Vein endothelial cell (primary cell): Measurements from ENCODE around the gene PRRG1. TPM values are rescaled to one million over a fixed set of nuclear protein-coding genes. Genes with fewer than 3 reads are reported as not detected.

ENCODE experiments used
- total RNA-seq: library from RNA; depleted of rRNA; stranded (reverse); fragments of >200 nt; gene quantifications from 2 replicates; pipeline ENCODE4 v1.2.3, GENCODE V29; 2012

Gene PRRG1
- 56.8 and 72.2 TPM in 2 replicates for total RNA-seq

GRCh38 chrX:37349221-37350033 is at the start of gene PRRG1:
Gene PRRG1 (plus strand): TSS chrX:37349364. CDS start chrX:37406250, 56,886 bp downstream.

Other genes with a start within 250 kb of the PRRG1 start
- 0.98 and 1.7 TPM in 2 replicates for gene LANCL3, start 222.3 kb downstream of the PRRG1 start, total RNA-seq